HCT116 (cell line): ENCODE results near the gene LCP1.

Source experiments
- CEBPB ChIP-seq: IDR thresholded peaks from 2 replicates; pipeline ENCODE4 v1.6.1; 2012; ENCODE audit warnings: low read depth
- EZH2 ChIP-seq: fragments of 200-600 bp; sonication (generic); IDR thresholded peaks from 2 replicates; pipeline ENCODE4 v1.6.1; 2017; ENCODE audit warnings: antibody characterized with exemption, mixed run types
- POLR2A ChIP-seq: IDR thresholded peaks from 2 replicates; pipeline ENCODE4 v1.7.0; 2011; ENCODE audit warnings: borderline replicate concordance; ENCODE audit not compliant: insufficient read depth, insufficient read length; ENCODE audit errors: extremely low read depth
- POLR2AphosphoS5 ChIP-seq: IDR thresholded peaks from 2 replicates; pipeline ENCODE4 v1.6.1; 2011; ENCODE audit warnings: mild to moderate bottlenecking, low read depth, low read length, moderate library complexity
- SIN3A ChIP-seq: IDR thresholded peaks from 2 replicates; pipeline ENCODE4 v1.6.1; 2012; ENCODE audit warnings: low read depth
- ZNF274 ChIP-seq: fragments of 200-500 bp; sonication (Bioruptor generic); IDR thresholded peaks from 2 replicates; pipeline ENCODE4 v1.6.1; 2014; ENCODE audit warnings: mild to moderate bottlenecking, low read depth, low read length, inconsistent platforms
- TF ChIP-seq, protein P1 (sequence below), 3 experiments: fragments of 200-600 bp in 1 of 3; sonication (generic) in 1 of 3; IDR thresholded peaks in 2 of 3; conservative IDR thresholded peaks in 1 of 3; 2 replicates each; pipeline ENCODE4 v1.5.1; 2012 to 2017; ENCODE audit warnings: low read depth in 2 of 3, low read length in 2 of 3, antibody characterized with exemption in 1 of 3, borderline replicate concordance in 1 of 3, control low read depth in 1 of 3, mild to moderate bottlenecking in 1 of 3, mixed read lengths in 1 of 3, mixed run types in 1 of 3, moderate library complexity in 1 of 3; ENCODE audit not compliant: insufficient read depth in 1 of 3
- TF ChIP-seq, protein P2 (sequence below): IDR thresholded peaks from 2 replicates; pipeline ENCODE4 v1.6.1; 2011; ENCODE audit warnings: mild to moderate bottlenecking, low read length, moderate library complexity; ENCODE audit not compliant: insufficient replicate concordance; ENCODE audit errors: extremely low read depth
- TF ChIP-seq, protein P3 (sequence below): IDR thresholded peaks from 2 replicates; pipeline ENCODE4 v1.6.1; 2012; ENCODE audit warnings: low read depth

DNA sequence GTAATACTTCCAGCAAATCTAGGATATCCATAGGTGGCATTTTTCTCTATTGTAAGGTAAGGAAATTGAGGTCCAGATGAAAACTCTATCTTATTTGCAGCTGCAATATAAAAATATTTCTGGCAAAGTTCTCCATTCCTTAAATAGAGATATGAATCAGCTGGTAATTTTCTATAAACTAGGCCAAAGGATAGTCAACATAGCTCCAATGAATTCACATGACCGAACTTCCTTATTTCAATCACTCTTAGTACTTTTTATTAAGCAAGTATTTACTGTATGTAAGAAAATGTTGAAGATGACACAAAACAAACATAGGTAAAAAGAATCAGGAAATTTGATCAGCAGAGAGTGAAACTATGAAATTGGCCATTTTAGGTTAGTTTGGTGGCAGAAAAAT lies 13.0 kb upstream of the LCP1 start:
- TF ChIP-seq POLR2AphosphoS5 (no peak), SIN3A (no peak), CEBPB (no peak), POLR2A (no peak), EZH2 (no peak), ZNF274 (no peak)
- TF ChIP-seq, protein P1, sequence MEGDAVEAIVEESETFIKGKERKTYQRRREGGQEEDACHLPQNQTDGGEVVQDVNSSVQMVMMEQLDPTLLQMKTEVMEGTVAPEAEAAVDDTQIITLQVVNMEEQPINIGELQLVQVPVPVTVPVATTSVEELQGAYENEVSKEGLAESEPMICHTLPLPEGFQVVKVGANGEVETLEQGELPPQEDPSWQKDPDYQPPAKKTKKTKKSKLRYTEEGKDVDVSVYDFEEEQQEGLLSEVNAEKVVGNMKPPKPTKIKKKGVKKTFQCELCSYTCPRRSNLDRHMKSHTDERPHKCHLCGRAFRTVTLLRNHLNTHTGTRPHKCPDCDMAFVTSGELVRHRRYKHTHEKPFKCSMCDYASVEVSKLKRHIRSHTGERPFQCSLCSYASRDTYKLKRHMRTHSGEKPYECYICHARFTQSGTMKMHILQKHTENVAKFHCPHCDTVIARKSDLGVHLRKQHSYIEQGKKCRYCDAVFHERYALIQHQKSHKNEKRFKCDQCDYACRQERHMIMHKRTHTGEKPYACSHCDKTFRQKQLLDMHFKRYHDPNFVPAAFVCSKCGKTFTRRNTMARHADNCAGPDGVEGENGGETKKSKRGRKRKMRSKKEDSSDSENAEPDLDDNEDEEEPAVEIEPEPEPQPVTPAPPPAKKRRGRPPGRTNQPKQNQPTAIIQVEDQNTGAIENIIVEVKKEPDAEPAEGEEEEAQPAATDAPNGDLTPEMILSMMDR (IDR thresholded peaks at IDR 0.05 in 2 of 3, conservative IDR thresholded peaks at IDR 0.05 in 1 of 3; ENCODE audit: borderline replicate concordance in 1 of 3, insufficient read depth in 1 of 3, low read depth in 2 of 3, low read length in 2 of 3) = no peak
- TF ChIP-seq, protein P2, sequence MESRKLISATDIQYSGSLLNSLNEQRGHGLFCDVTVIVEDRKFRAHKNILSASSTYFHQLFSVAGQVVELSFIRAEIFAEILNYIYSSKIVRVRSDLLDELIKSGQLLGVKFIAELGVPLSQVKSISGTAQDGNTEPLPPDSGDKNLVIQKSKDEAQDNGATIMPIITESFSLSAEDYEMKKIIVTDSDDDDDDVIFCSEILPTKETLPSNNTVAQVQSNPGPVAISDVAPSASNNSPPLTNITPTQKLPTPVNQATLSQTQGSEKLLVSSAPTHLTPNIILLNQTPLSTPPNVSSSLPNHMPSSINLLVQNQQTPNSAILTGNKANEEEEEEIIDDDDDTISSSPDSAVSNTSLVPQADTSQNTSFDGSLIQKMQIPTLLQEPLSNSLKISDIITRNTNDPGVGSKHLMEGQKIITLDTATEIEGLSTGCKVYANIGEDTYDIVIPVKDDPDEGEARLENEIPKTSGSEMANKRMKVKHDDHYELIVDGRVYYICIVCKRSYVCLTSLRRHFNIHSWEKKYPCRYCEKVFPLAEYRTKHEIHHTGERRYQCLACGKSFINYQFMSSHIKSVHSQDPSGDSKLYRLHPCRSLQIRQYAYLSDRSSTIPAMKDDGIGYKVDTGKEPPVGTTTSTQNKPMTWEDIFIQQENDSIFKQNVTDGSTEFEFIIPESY = no peak
- TF ChIP-seq, protein P3, sequence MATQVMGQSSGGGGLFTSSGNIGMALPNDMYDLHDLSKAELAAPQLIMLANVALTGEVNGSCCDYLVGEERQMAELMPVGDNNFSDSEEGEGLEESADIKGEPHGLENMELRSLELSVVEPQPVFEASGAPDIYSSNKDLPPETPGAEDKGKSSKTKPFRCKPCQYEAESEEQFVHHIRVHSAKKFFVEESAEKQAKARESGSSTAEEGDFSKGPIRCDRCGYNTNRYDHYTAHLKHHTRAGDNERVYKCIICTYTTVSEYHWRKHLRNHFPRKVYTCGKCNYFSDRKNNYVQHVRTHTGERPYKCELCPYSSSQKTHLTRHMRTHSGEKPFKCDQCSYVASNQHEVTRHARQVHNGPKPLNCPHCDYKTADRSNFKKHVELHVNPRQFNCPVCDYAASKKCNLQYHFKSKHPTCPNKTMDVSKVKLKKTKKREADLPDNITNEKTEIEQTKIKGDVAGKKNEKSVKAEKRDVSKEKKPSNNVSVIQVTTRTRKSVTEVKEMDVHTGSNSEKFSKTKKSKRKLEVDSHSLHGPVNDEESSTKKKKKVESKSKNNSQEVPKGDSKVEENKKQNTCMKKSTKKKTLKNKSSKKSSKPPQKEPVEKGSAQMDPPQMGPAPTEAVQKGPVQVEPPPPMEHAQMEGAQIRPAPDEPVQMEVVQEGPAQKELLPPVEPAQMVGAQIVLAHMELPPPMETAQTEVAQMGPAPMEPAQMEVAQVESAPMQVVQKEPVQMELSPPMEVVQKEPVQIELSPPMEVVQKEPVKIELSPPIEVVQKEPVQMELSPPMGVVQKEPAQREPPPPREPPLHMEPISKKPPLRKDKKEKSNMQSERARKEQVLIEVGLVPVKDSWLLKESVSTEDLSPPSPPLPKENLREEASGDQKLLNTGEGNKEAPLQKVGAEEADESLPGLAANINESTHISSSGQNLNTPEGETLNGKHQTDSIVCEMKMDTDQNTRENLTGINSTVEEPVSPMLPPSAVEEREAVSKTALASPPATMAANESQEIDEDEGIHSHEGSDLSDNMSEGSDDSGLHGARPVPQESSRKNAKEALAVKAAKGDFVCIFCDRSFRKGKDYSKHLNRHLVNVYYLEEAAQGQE = no peak
